GM18873 (cell line): ENCODE data around the gene MND1.
"Not testable (repeated sequence)": the region's sequence is repeated elsewhere in the genome, so short reads cannot be mapped to it uniquely, and the experiment has no call there.

Experiments
- ATAC-seq: cut with Tn5 transposase; IDR thresholded peaks from one replicate; pipeline ENCODE4 v1.9.1; 2021; ENCODE audit warnings: mild to moderate bottlenecking, moderate library complexity, moderate number of reproducible peaks; ENCODE audit not compliant: unreplicated experiment, low FRiP score

MND1 gene

DNA sequence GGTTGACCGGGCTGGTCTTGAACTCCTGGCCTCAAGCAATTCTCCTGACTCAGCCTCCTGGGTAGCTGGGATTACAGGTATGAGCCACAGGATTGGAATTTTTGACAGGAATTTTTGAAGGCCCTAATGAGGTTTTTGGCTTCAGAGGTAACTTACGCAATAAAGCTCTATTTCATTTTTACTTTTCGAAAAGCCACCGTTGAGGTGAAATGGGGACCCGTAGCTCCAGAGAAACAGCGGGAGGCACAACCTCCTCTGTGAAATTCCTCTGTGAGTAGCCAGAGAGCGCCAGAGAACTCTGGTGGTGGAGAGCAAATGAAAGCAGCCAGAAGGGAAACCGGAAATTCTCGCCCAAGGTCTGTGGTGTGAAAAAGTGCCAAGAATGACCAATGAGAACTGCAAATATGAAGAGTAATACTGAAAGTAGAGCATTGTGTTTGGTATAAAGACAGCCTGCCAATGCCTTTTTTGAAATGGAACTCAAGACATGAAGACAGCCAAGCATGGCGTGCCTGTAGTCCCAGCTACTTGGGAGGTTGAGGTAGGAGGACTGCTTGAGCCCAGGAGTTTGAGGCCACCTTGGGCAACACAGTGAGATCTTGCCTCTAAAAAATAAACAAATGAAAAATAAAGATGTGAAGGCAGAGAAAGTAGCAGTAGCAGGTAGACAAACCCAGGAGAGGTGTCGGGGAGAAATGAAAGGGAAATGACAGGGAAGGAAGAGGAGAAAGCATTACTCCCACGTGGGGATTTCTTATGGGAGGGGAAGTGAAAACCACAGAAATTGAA is 88.7 kb downstream of the MND1 start:
- ATAC-seq: peak; percentile 97

GRCh38 chr4:153433754-153434105 is 89.2 kb downstream of the MND1 start:
- no peak for ATAC-seq

GRCh38 chr4:153434190-153434589 is 89.7 kb downstream of the MND1 start:
- no peak for ATAC-seq

GRCh38 chr4:153438916-153439756 is 94.6 kb downstream of the MND1 start:
- peak; percentile 55 for ATAC-seq

GRCh38 chr4:153439831-153440230 is 95.3 kb downstream of the MND1 start:
- no peak for ATAC-seq

DNA sequence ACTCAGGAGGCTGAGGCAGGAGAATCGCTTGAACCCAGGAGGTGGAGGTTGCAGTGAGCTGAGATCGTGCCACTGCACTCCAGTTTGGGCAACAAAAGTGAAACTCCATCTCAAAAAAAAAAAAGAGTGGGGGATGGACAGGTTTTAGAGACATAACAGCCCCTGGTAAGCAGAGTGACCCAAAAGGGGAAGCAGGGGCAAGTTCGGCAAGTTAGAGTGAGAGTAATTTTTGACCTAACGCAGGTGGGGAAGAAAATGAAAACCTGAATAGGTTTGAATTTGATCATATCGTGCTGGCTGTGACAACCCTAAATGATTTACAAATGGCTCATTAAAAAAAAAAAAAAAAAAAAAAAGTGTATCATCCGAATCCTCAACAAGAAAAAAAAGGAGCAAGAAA is 96.0 kb downstream of the MND1 start:
- no peak for ATAC-seq

DNA sequence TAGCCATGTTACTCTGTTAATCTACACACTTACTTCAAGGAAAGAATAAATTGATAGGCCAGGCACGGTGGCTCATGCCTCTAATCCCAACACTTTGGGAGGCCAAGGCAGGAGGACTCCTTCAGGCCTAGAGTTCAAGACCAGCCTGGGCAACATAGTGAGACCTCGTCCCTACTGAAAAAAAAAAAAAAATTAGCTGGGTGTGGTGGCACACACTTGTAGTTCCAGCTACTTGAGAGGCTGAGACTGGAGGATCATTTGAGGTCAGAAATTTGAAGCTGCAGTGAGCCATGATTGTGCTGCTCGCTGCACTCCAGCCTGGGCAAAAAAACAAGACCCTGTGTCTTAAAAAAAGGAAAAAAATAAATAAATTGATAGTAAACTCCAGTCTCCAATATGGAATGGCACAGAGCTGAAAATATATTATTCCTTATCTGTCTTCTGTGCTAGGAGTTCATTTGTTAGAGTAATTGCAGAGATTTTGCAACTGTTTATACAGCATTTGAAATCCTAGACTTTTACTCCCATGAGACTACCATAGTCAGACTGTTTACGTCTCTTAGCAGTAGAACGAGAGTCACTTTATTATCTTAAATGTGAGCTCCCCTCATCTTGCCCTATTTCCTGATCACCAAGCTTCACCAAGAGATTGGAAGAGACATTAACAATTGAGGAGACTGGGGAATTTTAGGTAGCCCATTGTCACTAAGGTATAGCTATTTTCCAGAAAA is 102.9 kb downstream of the MND1 start:
- ATAC-seq: no peak

DNA sequence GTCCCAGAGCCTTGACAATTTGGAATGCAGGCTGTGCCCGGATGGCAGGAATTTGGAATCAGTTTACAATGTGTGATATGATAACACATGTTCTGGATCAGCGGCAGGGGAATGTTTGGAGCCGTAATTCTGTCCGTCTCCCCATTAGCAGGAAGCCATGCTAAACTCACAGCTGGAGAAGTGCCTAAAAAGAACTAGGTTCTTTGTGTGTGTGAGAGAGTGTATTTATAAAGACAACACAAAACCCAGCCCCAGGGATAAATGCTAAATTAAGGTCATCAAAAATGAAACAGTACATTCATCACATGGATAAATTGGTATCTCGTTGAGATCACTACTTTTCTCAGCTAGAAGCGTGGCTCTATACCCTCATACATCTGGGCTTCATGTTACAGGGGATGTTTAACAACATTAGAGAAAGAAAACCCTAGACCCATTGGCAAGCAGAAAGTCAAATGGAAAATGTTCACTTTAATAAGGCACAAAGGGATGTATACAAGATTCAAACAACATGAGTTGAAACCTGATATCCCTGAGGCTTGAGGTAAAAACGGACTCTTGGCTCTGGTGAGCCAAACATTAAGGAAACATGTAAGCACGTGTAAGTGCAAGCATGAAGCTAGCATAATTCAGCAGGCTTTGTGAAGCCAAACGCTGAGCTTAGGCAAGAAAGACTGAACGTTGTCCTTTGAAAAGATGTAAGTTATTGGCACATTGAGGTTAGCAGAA is 103.7 kb downstream of the MND1 start:
- ATAC-seq: no peak

- ATAC-seq: no peak
Observed at GRCh38 chr4:153449338-153449737, 104.8 kb downstream of the MND1 start.

DNA sequence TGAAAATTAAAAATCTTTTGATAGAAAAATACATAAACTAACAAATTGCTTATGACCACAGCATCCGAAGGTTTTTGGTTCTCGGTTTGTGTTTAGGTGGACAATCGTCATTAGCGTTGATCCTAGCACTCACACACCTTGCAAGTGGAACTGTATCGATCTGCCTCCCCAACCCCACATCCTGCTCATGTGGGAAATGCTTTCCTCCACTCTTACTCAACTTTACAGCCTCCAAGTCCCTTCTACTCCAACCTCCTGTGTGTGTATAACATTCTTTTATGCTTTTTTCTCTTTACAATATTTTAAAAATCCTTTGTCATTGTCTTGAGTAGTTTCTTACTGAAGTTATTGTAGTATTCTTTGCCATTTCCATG is 106.0 kb downstream of the MND1 start:
- ATAC-seq: no peak

DNA sequence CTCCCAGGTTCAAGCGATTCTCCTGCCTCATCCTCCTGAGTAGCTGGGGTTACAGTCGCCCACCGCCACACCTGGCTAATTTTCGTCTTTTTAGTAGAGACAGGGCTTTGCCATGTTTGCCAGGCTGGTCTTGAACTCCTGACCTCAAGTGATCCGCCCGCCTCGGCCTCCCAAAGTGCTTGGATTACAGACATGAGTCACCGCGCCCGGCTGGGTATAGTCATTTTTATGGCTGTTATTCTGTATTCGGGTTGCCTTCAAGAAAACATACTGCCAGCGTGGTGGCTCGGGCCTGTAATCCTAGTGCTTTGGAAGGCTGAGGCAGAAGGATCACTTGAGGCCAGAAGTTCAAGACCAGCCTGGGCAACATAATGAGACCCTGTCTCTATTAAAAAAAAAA is 106.7 kb downstream of the MND1 start:
- not testable (repeated sequence) for ATAC-seq

- ATAC-seq: no peak
Observed at GRCh38 chr4:153451911-153452657, 107.6 kb downstream of the MND1 start.

DNA sequence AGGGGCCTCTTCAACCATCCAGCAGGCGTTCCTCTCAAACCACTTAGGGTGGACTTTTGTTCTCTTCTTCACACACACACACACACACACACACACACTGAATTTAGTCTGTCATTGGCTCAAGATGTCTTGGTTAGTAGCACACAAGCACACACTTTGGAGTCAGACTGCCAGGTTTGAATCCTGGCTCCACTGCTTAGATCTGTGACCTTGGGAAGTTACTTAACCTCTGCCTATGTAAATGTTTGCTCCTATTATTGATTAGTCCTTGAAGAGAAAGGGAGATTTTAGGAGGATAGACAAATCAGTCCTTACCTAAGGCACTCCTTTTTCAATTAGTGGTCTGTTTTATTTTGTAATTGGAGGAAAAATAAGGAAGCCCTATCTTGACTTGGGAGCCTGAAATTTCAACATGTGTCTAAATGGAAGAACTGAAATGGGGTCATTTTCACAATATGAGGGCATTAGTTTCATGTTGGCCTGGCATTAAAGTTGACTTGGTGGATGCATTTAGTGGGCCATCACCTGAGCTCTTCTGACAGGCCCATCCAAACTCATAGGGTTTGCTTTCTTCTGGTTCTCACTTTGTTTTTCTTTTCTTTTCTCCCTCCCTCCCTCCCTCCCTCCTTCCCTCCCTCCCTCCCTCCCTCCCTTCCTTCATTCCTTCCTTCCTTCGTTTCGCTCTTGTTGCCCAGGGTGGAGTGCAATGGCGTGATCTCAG is 108.3 kb downstream of the MND1 start:
- ATAC-seq: no peak

DNA sequence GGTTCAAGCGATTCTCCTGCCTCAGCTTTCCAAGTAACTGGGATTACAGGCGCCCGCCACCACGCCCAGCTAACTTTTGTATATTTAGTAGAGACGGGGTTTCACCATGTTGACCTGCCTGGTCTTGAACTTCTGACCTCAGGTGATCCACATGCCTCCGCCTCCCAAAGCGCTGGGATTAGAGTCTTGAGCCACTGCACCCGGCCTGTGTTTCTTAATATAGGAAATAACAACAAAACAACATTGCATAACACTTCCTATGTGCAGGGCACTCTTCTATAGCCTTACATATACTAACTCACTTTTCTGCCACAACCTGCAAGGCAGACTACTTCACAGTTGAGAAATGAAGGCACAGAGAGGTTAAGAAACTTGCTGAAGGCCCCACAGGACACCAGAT is 108.9 kb downstream of the MND1 start:
- ATAC-seq: no peak

- ATAC-seq: no peak
Observed at GRCh38 chr4:153458969-153459368, 114.5 kb downstream of the MND1 start.

- not testable (repeated sequence) for ATAC-seq
Observed at GRCh38 chr4:153461549-153461948, 117.1 kb downstream of the MND1 start.

DNA sequence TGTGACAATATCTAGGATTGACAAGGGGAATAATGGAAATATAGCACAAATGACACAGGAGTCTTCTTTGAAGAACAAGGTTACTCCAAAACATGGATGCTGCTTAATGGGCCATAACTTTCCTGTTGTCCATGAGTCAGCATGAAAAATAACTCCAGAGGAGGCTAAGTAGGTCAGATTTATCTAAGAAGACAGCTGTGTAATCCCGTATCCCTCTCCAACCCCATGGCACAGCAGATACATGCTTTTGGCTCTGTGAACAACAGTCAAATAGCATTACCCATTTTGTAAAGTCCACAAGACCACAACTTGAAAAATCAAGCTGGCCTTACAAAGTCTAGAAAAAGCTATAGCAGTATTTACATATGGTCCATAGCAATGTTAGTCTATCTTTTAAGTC is 119.6 kb downstream of the MND1 start:
- no peak for ATAC-seq
